RWPE1 (cell line): ENCODE data around the gene PRSS48.

Experiments
- CTCF ChIA-PET: fragments of 350-600 bp; sonication (Branson Sonifier 250); formaldehyde crosslinking; extraction: SDS; loops from one replicate; lab custom pipeline; 2021; lab: Yijun Ruan, JAX
- POLR2A ChIA-PET: fragments of 400-600 bp; formaldehyde crosslinking; extraction: SDS; loops from one replicate; lab custom pipeline; 2020; ENCODE audit warnings: antibody characterized with exemption; ENCODE audit not compliant: low non-redundant PET; lab: Yijun Ruan, JAX
- DNase-seq: peaks from one replicate; pipeline ENCODE4 v3.0.0; 2012; ENCODE audit warnings: low spot score
- H3K27ac ChIP-seq: fragments of 450-650 bp; 2 replicates; pipeline ENCODE4 v1.5.1; 2017
- TF ChIP-seq, protein P1 (sequence below): fragments of 450-650 bp; conservative IDR thresholded peaks from 2 replicates; pipeline ENCODE4 v1.5.1; 2017; ENCODE audit warnings: low read depth, mild to moderate bottlenecking

The PRSS48 gene

GRCh38 chr4:151331276-151332042 lies 54.5 kb downstream of the PRSS48 start:
- DNase-seq, result peak; percentile 71
- TF ChIP-seq, protein P1, sequence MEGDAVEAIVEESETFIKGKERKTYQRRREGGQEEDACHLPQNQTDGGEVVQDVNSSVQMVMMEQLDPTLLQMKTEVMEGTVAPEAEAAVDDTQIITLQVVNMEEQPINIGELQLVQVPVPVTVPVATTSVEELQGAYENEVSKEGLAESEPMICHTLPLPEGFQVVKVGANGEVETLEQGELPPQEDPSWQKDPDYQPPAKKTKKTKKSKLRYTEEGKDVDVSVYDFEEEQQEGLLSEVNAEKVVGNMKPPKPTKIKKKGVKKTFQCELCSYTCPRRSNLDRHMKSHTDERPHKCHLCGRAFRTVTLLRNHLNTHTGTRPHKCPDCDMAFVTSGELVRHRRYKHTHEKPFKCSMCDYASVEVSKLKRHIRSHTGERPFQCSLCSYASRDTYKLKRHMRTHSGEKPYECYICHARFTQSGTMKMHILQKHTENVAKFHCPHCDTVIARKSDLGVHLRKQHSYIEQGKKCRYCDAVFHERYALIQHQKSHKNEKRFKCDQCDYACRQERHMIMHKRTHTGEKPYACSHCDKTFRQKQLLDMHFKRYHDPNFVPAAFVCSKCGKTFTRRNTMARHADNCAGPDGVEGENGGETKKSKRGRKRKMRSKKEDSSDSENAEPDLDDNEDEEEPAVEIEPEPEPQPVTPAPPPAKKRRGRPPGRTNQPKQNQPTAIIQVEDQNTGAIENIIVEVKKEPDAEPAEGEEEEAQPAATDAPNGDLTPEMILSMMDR, result no peak
- no peak overlapping the region for H3K27ac ChIP-seq
- ChIA-PET CTCF (interaction anchor here (0.6 kb wide), 1 partner anchor 9 kb away, joined by 3 read pairs; no protein-coding TSS in a partner anchor), POLR2A (no interaction called here)

- H3K27ac ChIP-seq, result no peak overlapping the region
- POLR2A ChIA-PET, result no interaction called here
- CTCF ChIA-PET, result no interaction called here
These were observed 62.5 kb downstream of the PRSS48 start for GRCh38 chr4:151339467-151339866.

DNA sequence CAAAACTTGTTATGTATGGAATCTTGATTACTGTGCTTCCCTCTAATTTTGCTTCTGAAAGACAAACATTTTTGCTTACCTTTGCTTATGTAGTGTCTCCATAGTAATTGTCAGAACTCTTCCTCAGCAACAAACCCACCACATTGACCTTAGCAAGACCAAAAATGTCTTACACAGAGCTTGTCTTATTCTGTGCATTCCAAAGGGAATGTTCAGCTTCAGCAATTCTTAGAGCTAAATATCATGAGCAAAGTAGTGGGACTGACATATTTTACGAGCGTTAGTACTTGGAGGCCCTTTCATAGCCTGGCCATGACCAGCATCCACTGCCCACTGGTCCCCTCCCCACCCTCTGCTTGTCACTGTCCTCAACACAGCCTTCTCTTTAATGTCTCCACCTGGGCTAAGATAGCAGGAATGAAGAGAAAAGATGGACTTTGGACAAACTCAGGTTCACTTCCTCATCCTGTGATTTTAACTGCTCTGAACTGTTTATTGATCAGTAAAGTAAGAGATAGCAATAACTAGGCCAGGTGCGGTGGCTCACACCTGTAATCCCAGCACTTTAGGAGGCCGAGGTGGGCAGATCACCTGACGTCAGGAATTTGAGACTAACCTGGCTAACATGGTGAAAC lies 63.9 kb downstream of the PRSS48 start:
- ChIA-PET CTCF (interaction anchor here (0.7 kb wide), 2 partner anchors 9 to 117 kb away, joined by 3 to 8 read pairs; no protein-coding TSS in a partner anchor), POLR2A (no interaction called here)
- H3K27ac ChIP-seq, result no peak overlapping the region
- TF ChIP-seq, protein P1, result no peak
- no peak for DNase-seq

More at GRCh38 chr4:151339467-151339866, 62.5 kb downstream of the PRSS48 start:
- no peak for DNase-seq
- TF ChIP-seq, protein P1, result no peak
